SH-SY5Y (cell line): ENCODE results near the gene RBM4B.

Source experiments
- GATA2 ChIP-seq: IDR thresholded peaks from 2 replicates; pipeline ENCODE4 v1.6.1; 2011; ENCODE audit warnings: mild to moderate bottlenecking, low read depth, low read length
- GATA3 ChIP-seq: IDR thresholded peaks from 2 replicates; pipeline ENCODE4 v1.6.1; 2011; ENCODE audit warnings: low read depth, mild to moderate bottlenecking, low read length, moderate library complexity

DNA sequence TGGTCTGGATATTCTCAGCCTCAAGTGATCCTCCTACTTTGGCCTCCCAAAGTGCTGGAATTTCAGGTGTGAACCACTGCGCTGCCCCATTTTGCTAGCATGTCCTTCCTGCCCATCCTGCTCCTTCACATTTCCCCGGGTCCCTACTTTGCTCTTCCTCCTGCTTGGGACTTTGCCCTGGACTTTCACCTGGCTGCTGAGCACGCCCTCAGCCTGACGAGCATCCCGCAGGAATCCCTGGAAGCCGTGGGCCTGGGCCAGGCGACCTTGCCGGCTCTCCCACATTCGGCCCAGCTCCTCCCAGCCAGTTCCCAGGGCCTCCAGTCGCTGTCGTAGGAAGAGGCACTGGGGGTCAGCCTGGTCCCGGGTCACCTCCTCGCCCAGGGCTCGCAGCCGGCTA, 22.6 kb upstream of the RBM4B start:
- TF ChIP-seq GATA2 (no peak), GATA3 (no peak)
